GM21717 (cell line): ENCODE results near the gene TMEM175.
"Not testable (repeated sequence)": the region's sequence is repeated elsewhere in the genome, so short reads cannot be mapped to it uniquely, and the experiment has no call there.

Experiments used
- ATAC-seq: cut with Tn5 transposase; IDR thresholded peaks from one replicate; pipeline ENCODE4 v1.9.1; 2021; ENCODE audit warnings: mild to moderate bottlenecking, moderate library complexity; ENCODE audit not compliant: unreplicated experiment

The TMEM175 gene

GRCh38 chr4:914531-914930 lies 17.7 kb upstream of the TMEM175 start:
- no peak for ATAC-seq

GRCh38 chr4:915041-915474 lies 17.2 kb upstream of the TMEM175 start:
- ATAC-seq, result no peak

GRCh38 chr4:915595-915994 lies 16.7 kb upstream of the TMEM175 start:
- no peak for ATAC-seq

- no peak for ATAC-seq
Measured at GRCh38 chr4:917466-917865, 14.8 kb upstream of the TMEM175 start.

GRCh38 chr4:917992-918391 lies 14.3 kb upstream of the TMEM175 start:
- no peak for ATAC-seq

GRCh38 chr4:918591-918990 lies 13.7 kb upstream of the TMEM175 start:
- ATAC-seq, result not testable (repeated sequence)

GRCh38 chr4:919004-919680 lies 13.1 kb upstream of the TMEM175 start:
- not testable (repeated sequence) for ATAC-seq

- ATAC-seq, result no peak
Measured at GRCh38 chr4:921830-922331, 10.4 kb upstream of the TMEM175 start.

GRCh38 chr4:924107-925096 lies 7.9 kb upstream of the TMEM175 start:
- ATAC-seq, result no peak

GRCh38 chr4:925171-925570 lies 7.1 kb upstream of the TMEM175 start:
- no peak for ATAC-seq

GRCh38 chr4:925771-926500 lies 6.3 kb upstream of the TMEM175 start:
- ATAC-seq, result no peak

GRCh38 chr4:926538-926937 lies 5.7 kb upstream of the TMEM175 start:
- ATAC-seq, result no peak

GRCh38 chr4:927566-927965 lies 4.7 kb upstream of the TMEM175 start:
- not testable (repeated sequence) for ATAC-seq

GRCh38 chr4:929096-929765 lies 3.0 kb upstream of the TMEM175 start:
- ATAC-seq, result no peak

- ATAC-seq, result no peak
Measured at GRCh38 chr4:930028-930551, 2.2 kb upstream of the TMEM175 start.

- ATAC-seq, result no peak
Measured at GRCh38 chr4:930827-931193, 1.4 kb upstream of the TMEM175 start.

- ATAC-seq, result peak; percentile 5
Measured at GRCh38 chr4:931194-931959, 883 bp upstream of the TMEM175 start.

- peak; percentile 12 for ATAC-seq
Measured at GRCh38 chr4:932713-933070, 432 bp downstream of the TMEM175 start.

- not testable (repeated sequence) for ATAC-seq
Measured at GRCh38 chr4:939508-939907, 7.2 kb downstream of the TMEM175 start.
